HepG2 (cell line): ENCODE results near the gene C2orf49. TPM values are rescaled to one million over a fixed set of nuclear protein-coding genes. Genes with fewer than 3 reads are reported as not detected.

Source experiments
- ASH2L ChIP-seq: fragments of 300-600, 200-600 bp; sonication (generic); IDR thresholded peaks from 2 replicates; pipeline ENCODE4 v1.7.0; 2017; ENCODE audit warnings: low read depth, mild to moderate bottlenecking, moderate library complexity, mixed read lengths, low read length; ENCODE audit not compliant: insufficient read length
- CHD4 ChIP-seq: fragments of 200-600 bp; sonication (generic); IDR thresholded peaks from 2 replicates; pipeline ENCODE4 v1.7.0; 2017; ENCODE audit warnings: mild to moderate bottlenecking, low read length, borderline replicate concordance
- ESRRA ChIP-seq: sonication (generic); formaldehyde crosslinking; IDR thresholded peaks from 2 replicates; pipeline ENCODE4 v1.5.1; 2020; ENCODE audit warnings: mild to moderate bottlenecking, low read depth, missing genetic modification reagents
- FOXC1 ChIP-seq: sonication (generic); formaldehyde crosslinking; IDR thresholded peaks from 2 replicates; pipeline ENCODE4 v1.8.0; 2022; ENCODE audit warnings: mild to moderate bottlenecking, missing genetic modification reagents, borderline replicate concordance
- MXI1 ChIP-seq: IDR thresholded peaks from 3 replicates; pipeline ENCODE4 v1.6.1; 2012; ENCODE audit warnings: low read depth, low read length, inconsistent platforms, borderline replicate concordance
- POLR2A ChIP-seq, 2 experiments: IDR thresholded peaks; 2 replicates each; pipeline ENCODE4 v1.6.1; 2011; ENCODE audit warnings: low read depth in 2 of 2, low read length in 2 of 2, mild to moderate bottlenecking in 1 of 2, moderate library complexity in 1 of 2; ENCODE audit not compliant: insufficient read depth in 1 of 2
- RBFOX2 ChIP-seq: fragments of 200-400 bp; formaldehyde crosslinking; IDR thresholded peaks from 2 replicates; pipeline ENCODE4 v1.6.1; 2017; ENCODE audit warnings: low read depth, mild to moderate bottlenecking, low read length
- TOPORS ChIP-seq: sonication (generic); formaldehyde crosslinking; IDR thresholded peaks from 2 replicates; pipeline ENCODE4 v1.8.0; 2023; ENCODE audit warnings: mild to moderate bottlenecking, missing genetic modification reagents
- ZBTB42 ChIP-seq: sonication (generic); formaldehyde crosslinking; IDR thresholded peaks from 2 replicates; pipeline ENCODE4 v1.5.0; 2020; ENCODE audit warnings: mild to moderate bottlenecking, missing genetic modification reagents
- ZC3H13 ChIP-seq: sonication (generic); formaldehyde crosslinking; IDR thresholded peaks from 2 replicates; pipeline ENCODE4 v1.8.1; 2023; ENCODE audit warnings: mild to moderate bottlenecking, missing genetic modification reagents, moderate library complexity
- ZFP90 ChIP-seq: sonication (generic); formaldehyde crosslinking; IDR thresholded peaks from 2 replicates; pipeline ENCODE4 v1.8.0; 2022; ENCODE audit warnings: missing genetic modification reagents, mild to moderate bottlenecking, inconsistent platforms, borderline replicate concordance
- ZMYM2 ChIP-seq: sonication (generic); formaldehyde crosslinking; IDR thresholded peaks from 2 replicates; pipeline ENCODE4 v1.8.0; 2022; ENCODE audit warnings: mild to moderate bottlenecking, missing genetic modification reagents
- ZNF121 ChIP-seq: sonication (generic); formaldehyde crosslinking; IDR thresholded peaks from 2 replicates; pipeline ENCODE4 v1.5.0; 2020; ENCODE audit warnings: mild to moderate bottlenecking, missing genetic modification reagents
- ZNF558 ChIP-seq: sonication (generic); formaldehyde crosslinking; IDR thresholded peaks from 2 replicates; pipeline ENCODE4 v1.9.0; 2022; ENCODE audit warnings: mild to moderate bottlenecking, missing genetic modification reagents, borderline replicate concordance
- ZNF614 ChIP-seq: IDR thresholded peaks from 2 replicates; pipeline ENCODE4 v1.6.1; 2018; ENCODE audit warnings: missing biosample characterization, missing genetic modification reagents, inconsistent platforms, borderline replicate concordance
- ZNF747 ChIP-seq: sonication (generic); formaldehyde crosslinking; IDR thresholded peaks from 2 replicates; pipeline ENCODE4 v1.8.1; 2023; ENCODE audit warnings: missing genetic modification reagents, mild to moderate bottlenecking, borderline replicate concordance
- polyA plus RNA-seq, 8 experiments: library from polyadenylated mRNA; depleted of rRNA in 3 of 8; stranded (reverse) in 7 of 8; unstranded in 1 of 8; fragments of >200 nt; fragmentation: Illumina TruSeq in 4 of 8; extraction: Trizol in 4 of 8; gene quantifications; 2 replicates each; pipeline versions ENCODE4 v1.2.1 to v1.2.3, GENCODE V29; 2011 to 2016; ENCODE audit warnings: low read depth in 4 of 8, missing spikeins in 1 of 8, mixed read lengths in 1 of 8; ENCODE audit not compliant: insufficient read depth in 1 of 8
- total RNA-seq, 5 experiments: library from RNA; depleted of rRNA; stranded (reverse); fragments of >200 nt; fragmentation: Illumina TruSeq; extraction: Trizol; gene quantifications; 2 replicates each; pipeline ENCODE4 v1.2.3, GENCODE V29; 2016; ENCODE audit warnings: low read depth in 1 of 5
- TF ChIP-seq, protein P1 (sequence below): sonication (generic); formaldehyde crosslinking; conservative IDR thresholded peaks from 2 replicates; pipeline ENCODE4 v1.4.0; 2020; ENCODE audit warnings: mild to moderate bottlenecking, missing genetic modification reagents, moderate library complexity
- TF ChIP-seq, protein P2 (sequence below): sonication (generic); formaldehyde crosslinking; IDR thresholded peaks from 2 replicates; pipeline ENCODE4 v1.5.1; 2020; ENCODE audit warnings: missing genetic modification reagents, mild to moderate bottlenecking, borderline replicate concordance
- TF ChIP-seq, protein P3 (sequence below): sonication (generic); formaldehyde crosslinking; IDR thresholded peaks from 2 replicates; pipeline ENCODE4 v1.5.0; 2020; ENCODE audit warnings: mild to moderate bottlenecking, missing genetic modification reagents
- TF ChIP-seq, protein P4 (sequence below): sonication (generic); formaldehyde crosslinking; IDR thresholded peaks from 2 replicates; pipeline ENCODE4 v1.5.1; 2020; ENCODE audit warnings: mild to moderate bottlenecking, missing genetic modification reagents, moderate library complexity

C2orf49 gene
- total and polyA plus RNA-seq, 2 of the 13 experiments (the other 11 are each of a cell fraction or from before 2014, with no cell fraction given), result 24.7 to 28.8 TPM

DNA sequence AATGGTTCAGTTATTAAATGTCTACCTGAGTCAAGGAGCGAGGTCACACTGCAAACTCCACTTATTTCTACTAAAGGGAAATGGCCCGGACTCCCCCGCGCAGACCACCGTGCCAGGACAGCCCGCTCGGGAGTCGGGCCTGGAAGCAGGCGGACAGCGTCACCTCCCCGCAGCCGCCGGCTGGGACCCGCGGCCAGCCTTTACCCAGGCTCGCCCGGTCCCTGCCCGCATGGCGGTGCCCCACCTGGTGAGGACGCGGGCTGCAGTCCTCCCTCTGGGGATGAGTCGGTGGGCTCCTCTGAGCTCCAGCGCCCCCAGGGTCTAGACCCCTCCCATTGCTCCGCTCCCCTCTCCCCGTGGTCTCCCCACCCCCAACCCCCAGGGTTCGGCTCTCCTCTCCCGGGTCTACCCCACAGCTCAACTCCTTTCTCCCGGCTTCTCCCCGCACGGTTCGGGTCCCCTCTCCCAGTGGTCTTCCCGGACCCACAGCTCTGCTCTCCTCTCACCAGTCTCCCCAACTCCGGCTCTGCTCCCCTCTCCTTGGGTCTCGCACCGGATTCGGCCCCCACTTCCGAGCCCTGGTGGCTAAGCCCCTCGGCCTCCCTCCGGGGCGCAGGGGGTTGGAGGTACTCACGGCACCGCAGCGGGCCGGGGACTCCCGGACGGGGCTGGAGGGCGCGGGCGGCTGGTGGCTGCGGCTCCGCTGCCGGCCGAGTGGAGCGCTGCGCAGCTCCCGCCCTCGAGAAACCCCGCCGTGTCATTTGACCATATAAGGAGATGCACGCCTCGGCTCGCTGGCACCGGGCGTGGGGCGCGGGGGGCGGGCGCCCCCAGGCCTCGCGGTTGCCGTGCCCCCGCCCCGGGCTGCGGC is 61.2 kb downstream of the C2orf49 start, which contains the start of gene FHL2 (continued):
- TF ChIP-seq ESRRA (0 out of 2 replicates have a peak, but pooled peaks have one; percentile 62), ZFP90 (CRISPR knock-in tag) (peak; percentile 73; the same call in 1 of the 2 replicates), ASH2L (peak; percentile 74), ZNF558 (no peak), ZNF747 (CRISPR knock-in tag) (peak; percentile 39; the same call in 1 of the 2 replicates), ZMYM2 (CRISPR knock-in tag) (no peak), RBFOX2 (peak; percentile 86), CHD4 (no peak), ZNF121 (peak; percentile 35; the same call in 1 of the 2 replicates), FOXC1 (0 out of 2 replicates have a peak, but pooled peaks have one; percentile 30), MXI1 (peak; percentile 12; the same call in 1 of the 3 replicates), POLR2A (IDR thresholded peaks at IDR 0.05; ENCODE audit: insufficient read depth in 1 of 2, low read depth in 2 of 2, low read length in 2 of 2) (peak; percentile 47 to 50; a peak in 3 of 4 replicates), ZC3H13 (CRISPR knock-in tag) (0 out of 2 replicates have a peak, but pooled peaks have one; percentile 45), TOPORS (CRISPR knock-in tag) (0 out of 2 replicates have a peak, but pooled peaks have one; percentile 42), ZNF614 (CRISPR knock-in tag) (no peak), ZBTB42 (CRISPR knock-in tag) (peak; percentile 65; the same call in 1 of the 2 replicates)
- TF ChIP-seq, protein P1, sequence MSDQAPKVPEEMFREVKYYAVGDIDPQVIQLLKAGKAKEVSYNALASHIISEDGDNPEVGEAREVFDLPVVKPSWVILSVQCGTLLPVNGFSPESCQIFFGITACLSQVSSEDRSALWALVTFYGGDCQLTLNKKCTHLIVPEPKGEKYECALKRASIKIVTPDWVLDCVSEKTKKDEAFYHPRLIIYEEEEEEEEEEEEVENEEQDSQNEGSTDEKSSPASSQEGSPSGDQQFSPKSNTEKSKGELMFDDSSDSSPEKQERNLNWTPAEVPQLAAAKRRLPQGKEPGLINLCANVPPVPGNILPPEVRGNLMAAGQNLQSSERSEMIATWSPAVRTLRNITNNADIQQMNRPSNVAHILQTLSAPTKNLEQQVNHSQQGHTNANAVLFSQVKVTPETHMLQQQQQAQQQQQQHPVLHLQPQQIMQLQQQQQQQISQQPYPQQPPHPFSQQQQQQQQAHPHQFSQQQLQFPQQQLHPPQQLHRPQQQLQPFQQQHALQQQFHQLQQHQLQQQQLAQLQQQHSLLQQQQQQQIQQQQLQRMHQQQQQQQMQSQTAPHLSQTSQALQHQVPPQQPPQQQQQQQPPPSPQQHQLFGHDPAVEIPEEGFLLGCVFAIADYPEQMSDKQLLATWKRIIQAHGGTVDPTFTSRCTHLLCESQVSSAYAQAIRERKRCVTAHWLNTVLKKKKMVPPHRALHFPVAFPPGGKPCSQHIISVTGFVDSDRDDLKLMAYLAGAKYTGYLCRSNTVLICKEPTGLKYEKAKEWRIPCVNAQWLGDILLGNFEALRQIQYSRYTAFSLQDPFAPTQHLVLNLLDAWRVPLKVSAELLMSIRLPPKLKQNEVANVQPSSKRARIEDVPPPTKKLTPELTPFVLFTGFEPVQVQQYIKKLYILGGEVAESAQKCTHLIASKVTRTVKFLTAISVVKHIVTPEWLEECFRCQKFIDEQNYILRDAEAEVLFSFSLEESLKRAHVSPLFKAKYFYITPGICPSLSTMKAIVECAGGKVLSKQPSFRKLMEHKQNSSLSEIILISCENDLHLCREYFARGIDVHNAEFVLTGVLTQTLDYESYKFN (CRISPR knock-in tag), result 0 out of 2 replicates have a peak, but pooled peaks have one; percentile 21
- TF ChIP-seq, protein P2, sequence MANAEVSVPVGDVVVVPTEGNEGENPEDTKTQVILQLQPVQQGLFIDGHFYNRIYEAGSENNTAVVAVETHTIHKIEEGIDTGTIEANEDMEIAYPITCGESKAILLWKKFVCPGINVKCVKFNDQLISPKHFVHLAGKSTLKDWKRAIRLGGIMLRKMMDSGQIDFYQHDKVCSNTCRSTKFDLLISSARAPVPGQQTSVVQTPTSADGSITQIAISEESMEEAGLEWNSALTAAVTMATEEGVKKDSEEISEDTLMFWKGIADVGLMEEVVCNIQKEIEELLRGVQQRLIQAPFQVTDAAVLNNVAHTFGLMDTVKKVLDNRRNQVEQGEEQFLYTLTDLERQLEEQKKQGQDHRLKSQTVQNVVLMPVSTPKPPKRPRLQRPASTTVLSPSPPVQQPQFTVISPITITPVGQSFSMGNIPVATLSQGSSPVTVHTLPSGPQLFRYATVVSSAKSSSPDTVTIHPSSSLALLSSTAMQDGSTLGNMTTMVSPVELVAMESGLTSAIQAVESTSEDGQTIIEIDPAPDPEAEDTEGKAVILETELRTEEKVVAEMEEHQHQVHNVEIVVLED (CRISPR knock-in tag), result no peak
- TF ChIP-seq, protein P3, sequence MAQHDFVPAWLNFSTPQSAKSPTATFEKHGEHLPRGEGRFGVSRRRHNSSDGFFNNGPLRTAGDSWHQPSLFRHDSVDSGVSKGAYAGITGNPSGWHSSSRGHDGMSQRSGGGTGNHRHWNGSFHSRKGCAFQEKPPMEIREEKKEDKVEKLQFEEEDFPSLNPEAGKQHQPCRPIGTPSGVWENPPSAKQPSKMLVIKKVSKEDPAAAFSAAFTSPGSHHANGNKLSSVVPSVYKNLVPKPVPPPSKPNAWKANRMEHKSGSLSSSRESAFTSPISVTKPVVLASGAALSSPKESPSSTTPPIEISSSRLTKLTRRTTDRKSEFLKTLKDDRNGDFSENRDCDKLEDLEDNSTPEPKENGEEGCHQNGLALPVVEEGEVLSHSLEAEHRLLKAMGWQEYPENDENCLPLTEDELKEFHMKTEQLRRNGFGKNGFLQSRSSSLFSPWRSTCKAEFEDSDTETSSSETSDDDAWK (CRISPR knock-in tag), result no peak
- TF ChIP-seq, protein P4, sequence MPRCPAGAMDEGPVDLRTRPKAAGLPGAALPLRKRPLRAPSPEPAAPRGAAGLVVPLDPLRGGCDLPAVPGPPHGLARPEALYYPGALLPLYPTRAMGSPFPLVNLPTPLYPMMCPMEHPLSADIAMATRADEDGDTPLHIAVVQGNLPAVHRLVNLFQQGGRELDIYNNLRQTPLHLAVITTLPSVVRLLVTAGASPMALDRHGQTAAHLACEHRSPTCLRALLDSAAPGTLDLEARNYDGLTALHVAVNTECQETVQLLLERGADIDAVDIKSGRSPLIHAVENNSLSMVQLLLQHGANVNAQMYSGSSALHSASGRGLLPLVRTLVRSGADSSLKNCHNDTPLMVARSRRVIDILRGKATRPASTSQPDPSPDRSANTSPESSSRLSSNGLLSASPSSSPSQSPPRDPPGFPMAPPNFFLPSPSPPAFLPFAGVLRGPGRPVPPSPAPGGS (CRISPR knock-in tag), result 0 out of 2 replicates have a peak, but pooled peaks have one; percentile 15
